Activated CD4-positive, alpha-beta T cell treated with anti-CD3 and anti-CD28 coated beads, Interleukin-2, amount 50 U/mL, for 16 hours (primary cell): ENCODE results near the gene ZNF605.
"Not testable (repeated sequence)": the region's sequence is repeated elsewhere in the genome, so short reads cannot be mapped to it uniquely, and the experiment has no call there.

Experiments
- DNase-seq: peaks from one replicate; pipeline ENCODE4 v3.0.0-alpha.2; 2020

ZNF605 gene

GRCh38 chr12:132956011-132956788 lies at the start of gene ZNF605:
ZNF605 (minus strand) TSS chr12:132956306; CDS start chr12:132945635, 10,671 bp downstream.
- DNase-seq: peak; percentile 86

GRCh38 chr12:132998741-132999140 lies 42.6 kb upstream of the ZNF605 start:
- DNase-seq: no peak

GRCh38 chr12:132986885-132987225 lies 30.7 kb upstream of the ZNF605 start:
- DNase-seq: no peak

GRCh38 chr12:132986001-132986884 lies 30.1 kb upstream of the ZNF605 start, which contains the start of gene ZNF26:
ZNF26 (plus strand) TSS chr12:132986367; CDS start chr12:132986841, 474 bp downstream.
- DNase-seq: peak; percentile 93

- DNase-seq: peak; percentile 12
These were observed 20.8 kb upstream of the ZNF605 start for GRCh38 chr12:132976870-132977269.

GRCh38 chr12:132972374-132972773 lies 16.3 kb upstream of the ZNF605 start:
- DNase-seq: no peak

GRCh38 chr12:132967736-132968135 lies 11.6 kb upstream of the ZNF605 start:
- no peak for DNase-seq

- no peak for DNase-seq
These were observed 10.7 kb upstream of the ZNF605 start for GRCh38 chr12:132966676-132967415.

GRCh38 chr12:132965796-132966195 lies 9.7 kb upstream of the ZNF605 start:
- no peak for DNase-seq

GRCh38 chr12:132963947-132964346 lies 7.8 kb upstream of the ZNF605 start:
- DNase-seq: not testable (repeated sequence)

GRCh38 chr12:132961790-132962189 lies 5.7 kb upstream of the ZNF605 start:
- not testable (repeated sequence) for DNase-seq

GRCh38 chr12:132955094-132956010 lies 754 bp downstream of the ZNF605 start:
- DNase-seq: peak; percentile 10

- DNase-seq: no peak
These were observed 1.5 kb downstream of the ZNF605 start for GRCh38 chr12:132954471-132955048.

- no peak for DNase-seq
These were observed 2.3 kb downstream of the ZNF605 start for GRCh38 chr12:132953771-132954170.

- no peak for DNase-seq
These were observed 3.0 kb downstream of the ZNF605 start for GRCh38 chr12:132953163-132953425.

GRCh38 chr12:132952371-132953162 lies 3.5 kb downstream of the ZNF605 start:
- no peak for DNase-seq

- DNase-seq: no peak
These were observed 4.5 kb downstream of the ZNF605 start for GRCh38 chr12:132951649-132952048.

GRCh38 chr12:132950844-132951535 lies 5.1 kb downstream of the ZNF605 start:
- DNase-seq: no peak

GRCh38 chr12:132949936-132950837 lies 5.9 kb downstream of the ZNF605 start:
- no peak for DNase-seq
